Effector CD8-positive, alpha-beta T cell (primary cell): ENCODE measurements around the gene SRMS.
A peak's percentile ranks its signal among the peaks of the same experiment; 100 is the strongest.

Experiments used
- DNase-seq: peaks from one replicate; lab custom pipeline; 2025; lab: John Stamatoyannopoulos, UW
- total RNA-seq, 4 experiments: gene quantifications; one replicate each; lab custom pipeline; 2026; lab: John Stamatoyannopoulos, UW

SRMS gene
- total RNA-seq: 0 to 0.18 (median 0.09) reads per million in 4 experiments

- DNase-seq: no peak
Observed at GRCh38 chr20:63547725-63548480, at the start of gene SRMS. Gene SRMS, minus strand, starts transcription at chr20:63547749. Its CDS starts 286 bp downstream, at chr20:63547463.

GRCh38 chr20:63596423-63596822 is 48.9 kb upstream of the SRMS start:
- DNase-seq: no peak

GRCh38 chr20:63595416-63596127 is 48.0 kb upstream of the SRMS start:
- DNase-seq: no peak

GRCh38 chr20:63594043-63594561 is 46.6 kb upstream of the SRMS start:
- no peak for DNase-seq

GRCh38 chr20:63592661-63593060 is 45.1 kb upstream of the SRMS start:
- no peak for DNase-seq

- DNase-seq: no peak
Observed at GRCh38 chr20:63591786-63592355, 44.3 kb upstream of the SRMS start.

- no peak for DNase-seq
Observed at GRCh38 chr20:63591147-63591533, 43.6 kb upstream of the SRMS start.

- no peak for DNase-seq
Observed at GRCh38 chr20:63590218-63591146, 42.9 kb upstream of the SRMS start.

GRCh38 chr20:63589261-63590217 is 42.0 kb upstream of the SRMS start:
- no peak for DNase-seq

- no peak for DNase-seq
Observed at GRCh38 chr20:63588641-63589041, 41.1 kb upstream of the SRMS start.

- no peak for DNase-seq
Observed at GRCh38 chr20:63587776-63588591, 40.4 kb upstream of the SRMS start.

GRCh38 chr20:63587256-63587655 is 39.7 kb upstream of the SRMS start:
- no peak for DNase-seq

GRCh38 chr20:63586797-63587196 is 39.2 kb upstream of the SRMS start:
- DNase-seq: no peak

- DNase-seq: no peak
Observed at GRCh38 chr20:63585616-63586565, 38.3 kb upstream of the SRMS start.

GRCh38 chr20:63582382-63583063 is 35.0 kb upstream of the SRMS start:
- no peak for DNase-seq

- DNase-seq: peak; percentile 48
Observed at GRCh38 chr20:63580796-63581461, 33.4 kb upstream of the SRMS start.

GRCh38 chr20:63579017-63579694 is 31.6 kb upstream of the SRMS start:
- DNase-seq: no peak
